Mucosa of descending colon (tissue), 3 donors: ENCODE data around the gene ECI2. TPM values are rescaled to one million over a fixed set of nuclear protein-coding genes. Genes with fewer than 3 reads are reported as not detected.

Experiments used
- ATAC-seq: fragments of 200-7000 bp; cut with Tn5 transposase; one replicate; pipeline ENCODE4 v1.9.1; 2020; ENCODE audit warnings: mild to moderate bottlenecking, moderate library complexity
- DNase-seq, 3 donors: peaks; one replicate each; pipeline ENCODE4 v3.0.0-alpha.2; 2020
- H3K36me3 ChIP-seq: fragments of 200-600 bp; one replicate; pipeline ENCODE4 v1.8.0; 2021; ENCODE audit warnings: low read depth, mild to moderate bottlenecking
- H3K4me1 ChIP-seq: fragments of 200-600 bp; one replicate; pipeline ENCODE4 v1.8.0; 2021; ENCODE audit warnings: low read depth, mild to moderate bottlenecking
- H3K4me3 ChIP-seq: fragments of 200-600 bp; one replicate; pipeline ENCODE4 v1.8.0; 2021; ENCODE audit warnings: mild to moderate bottlenecking
- H3K9me3 ChIP-seq: fragments of 200-600 bp; one replicate; pipeline ENCODE4 v1.8.0; 2021; ENCODE audit warnings: mild to moderate bottlenecking
- intact Hi-C, 2 donors: fragments of 100-400 bp; cut with DNase I in 1 of 2; cut with micrococcal nuclease in 1 of 2; formaldehyde crosslinking; loops; one replicate each; pipeline versions ENCODE4 v1.11.0 to v1.11.1; 2022; cut with DNase I, micrococcal nuclease
- total RNA-seq, 3 donors: library from RNA; stranded (reverse); fragmentation: NEBNext Ultra II Directional in 2 of 3; extraction: Animal tissue kit (Norgen Biotek cat#: 25700) in 2 of 3; gene quantifications; one replicate each; pipeline versions ENCODE4 v1.2.1 to v1.2.4, GENCODE V29; 2021 to 2023
- TF ChIP-seq, protein P1 (sequence below): fragments of 200-600 bp; IDR thresholded peaks from one replicate; pipeline ENCODE4 v1.8.0; 2022; ENCODE audit warnings: antibody characterized with exemption, mild to moderate bottlenecking
- donor health status: DM: no; HTN: no; CAD: no; lungs with moderate emphysema.
- donor health status: DM: no; HTN: no; CAD: no.
- donor health status: DM: no; HTN: yes; CAD: no.

ECI2 gene
- total RNA-seq, 3 donors from 2014 or later = 56.3 to 92.3 (median 61.9) TPM

DNA sequence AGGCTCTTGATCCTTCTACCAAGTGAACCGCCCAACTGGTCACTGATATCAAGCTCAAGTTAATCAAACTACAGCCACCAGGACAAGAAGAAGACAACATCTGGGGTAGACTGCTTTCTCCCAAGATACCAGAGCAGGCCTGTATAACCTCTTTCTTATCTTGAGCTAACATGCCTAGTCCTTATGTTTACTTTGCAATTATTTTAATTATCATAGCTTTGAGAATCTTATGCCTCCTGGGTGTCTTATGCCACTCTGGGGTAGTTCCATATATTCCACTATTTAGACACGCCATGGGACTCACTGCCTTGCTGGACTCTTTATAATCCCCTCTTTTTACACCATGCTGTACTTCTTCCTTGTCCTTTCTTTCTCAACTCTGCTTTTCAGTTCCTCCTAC is 41.5 kb upstream of the ECI2 start:
- no peak overlapping the region for H3K4me3 ChIP-seq
- TF ChIP-seq, protein P1, sequence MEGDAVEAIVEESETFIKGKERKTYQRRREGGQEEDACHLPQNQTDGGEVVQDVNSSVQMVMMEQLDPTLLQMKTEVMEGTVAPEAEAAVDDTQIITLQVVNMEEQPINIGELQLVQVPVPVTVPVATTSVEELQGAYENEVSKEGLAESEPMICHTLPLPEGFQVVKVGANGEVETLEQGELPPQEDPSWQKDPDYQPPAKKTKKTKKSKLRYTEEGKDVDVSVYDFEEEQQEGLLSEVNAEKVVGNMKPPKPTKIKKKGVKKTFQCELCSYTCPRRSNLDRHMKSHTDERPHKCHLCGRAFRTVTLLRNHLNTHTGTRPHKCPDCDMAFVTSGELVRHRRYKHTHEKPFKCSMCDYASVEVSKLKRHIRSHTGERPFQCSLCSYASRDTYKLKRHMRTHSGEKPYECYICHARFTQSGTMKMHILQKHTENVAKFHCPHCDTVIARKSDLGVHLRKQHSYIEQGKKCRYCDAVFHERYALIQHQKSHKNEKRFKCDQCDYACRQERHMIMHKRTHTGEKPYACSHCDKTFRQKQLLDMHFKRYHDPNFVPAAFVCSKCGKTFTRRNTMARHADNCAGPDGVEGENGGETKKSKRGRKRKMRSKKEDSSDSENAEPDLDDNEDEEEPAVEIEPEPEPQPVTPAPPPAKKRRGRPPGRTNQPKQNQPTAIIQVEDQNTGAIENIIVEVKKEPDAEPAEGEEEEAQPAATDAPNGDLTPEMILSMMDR = no peak
- H3K36me3 ChIP-seq = no peaks in the 10 kb centered on the region
- no peak for ATAC-seq
- intact Hi-C loops = no loop called here
- no peak for DNase-seq
- H3K9me3 ChIP-seq = no peaks in the 10 kb centered on the region
- H3K4me1 ChIP-seq = no peaks in the 10 kb centered on the region

DNA sequence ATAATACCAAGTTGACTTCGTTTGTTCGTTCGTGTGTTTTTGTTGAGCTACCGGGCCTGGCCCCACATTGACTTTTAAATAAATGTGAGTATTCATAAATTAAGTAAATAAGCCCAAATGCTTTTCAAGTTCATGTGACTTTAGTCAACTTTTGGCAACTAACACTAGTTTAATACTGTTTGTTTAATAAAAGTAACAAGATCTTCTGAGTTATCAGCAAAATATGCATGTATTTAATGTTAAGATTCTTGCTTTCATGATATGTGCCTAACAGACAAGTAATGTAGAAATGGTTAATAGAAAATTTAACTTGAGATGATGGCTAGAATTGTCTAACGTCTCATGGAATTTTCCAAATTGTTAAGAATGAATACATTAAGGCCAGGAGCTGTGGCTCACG is 38.7 kb upstream of the ECI2 start:
- intact Hi-C loops = no loop called here
- TF ChIP-seq, protein P1 = no peak
- no peaks in the 10 kb centered on the region for H3K9me3 ChIP-seq
- no peak for ATAC-seq
- H3K4me1 ChIP-seq = no peaks in the 10 kb centered on the region
- DNase-seq = no peak
- no peaks in the 10 kb centered on the region for H3K36me3 ChIP-seq
- no peak overlapping the region for H3K4me3 ChIP-seq

DNA sequence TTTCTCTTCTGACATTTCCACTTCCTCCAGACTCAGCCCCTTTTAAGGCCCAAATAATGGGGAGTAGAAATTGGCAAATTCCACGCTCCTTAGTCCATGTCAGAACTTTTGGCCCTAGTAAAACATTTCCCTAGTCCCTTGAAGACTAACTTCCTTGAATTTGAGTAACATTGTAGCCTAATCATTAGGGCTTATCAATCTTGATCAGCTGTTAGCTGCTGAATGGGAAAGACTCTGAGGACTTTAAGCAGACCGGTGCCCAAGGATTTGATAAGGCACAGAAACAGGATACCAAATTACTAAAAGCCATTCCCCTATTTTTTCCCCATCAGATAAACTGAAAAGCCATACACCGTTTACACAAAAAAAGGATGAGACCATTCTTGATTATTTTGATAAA is 37.0 kb upstream of the ECI2 start:
- Histone ChIP-seq H3K36me3 (no peaks in the 10 kb centered on the region), H3K4me1 (no peaks in the 10 kb centered on the region), H3K4me3 (no peak overlapping the region), H3K9me3 (peaks cover 4% of the 10 kb centered on the region)
- ATAC-seq (no peak), DNase-seq (no peak)
- TF ChIP-seq, protein P1 = no peak
- intact Hi-C loops = no loop called here

- H3K4me1 ChIP-seq = no peaks in the 10 kb centered on the region
- no peak for DNase-seq
- no peak overlapping the region for H3K4me3 ChIP-seq
- H3K36me3 ChIP-seq = no peaks in the 10 kb centered on the region
- H3K9me3 ChIP-seq = peaks cover 5% of the 10 kb centered on the region
- intact Hi-C loops = no loop called here
- TF ChIP-seq, protein P1 = no peak
- no peak for ATAC-seq
Measured at GRCh38 chr6:4170297-4170696, 34.9 kb upstream of the ECI2 start.

GRCh38 chr6:4169028-4169789 is 33.8 kb upstream of the ECI2 start:
- intact Hi-C loops = no loop called here
- peaks cover 5% of the 10 kb centered on the region for H3K9me3 ChIP-seq
- no peaks in the 10 kb centered on the region for H3K4me1 ChIP-seq
- ATAC-seq = no peak
- TF ChIP-seq, protein P1 = no peak
- no peak for DNase-seq
- no peak overlapping the region for H3K4me3 ChIP-seq
- no peaks in the 10 kb centered on the region for H3K36me3 ChIP-seq

DNA sequence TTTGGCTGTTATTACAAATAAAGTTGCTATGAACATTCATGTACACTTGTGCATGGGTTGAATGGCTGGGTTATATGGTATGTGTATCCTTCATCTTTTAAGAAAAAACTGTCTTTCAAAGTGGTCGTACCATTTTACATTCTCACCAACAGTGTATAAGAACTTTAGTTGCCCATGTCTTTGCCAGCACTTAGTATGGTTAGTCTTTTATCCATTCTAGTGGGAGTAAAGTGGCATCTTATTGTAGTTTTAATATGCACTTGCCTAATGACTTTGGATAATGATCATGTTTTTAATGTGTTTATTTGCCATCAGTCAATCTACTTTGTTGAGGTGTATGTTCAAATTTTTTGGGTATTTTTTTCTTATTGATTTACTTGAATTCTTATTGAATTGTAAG is 32.5 kb upstream of the ECI2 start:
- ATAC-seq (no peak), DNase-seq (no peak)
- Histone ChIP-seq H3K36me3 (no peaks in the 10 kb centered on the region), H3K4me3 (no peak overlapping the region), H3K4me1 (no peaks in the 10 kb centered on the region), H3K9me3 (peaks cover 5% of the 10 kb centered on the region)
- TF ChIP-seq, protein P1 = no peak
- intact Hi-C loops = no loop called here
